WTC11 (cell line): ENCODE data around the gene FGF6. TPM values are rescaled to one million over a fixed set of nuclear protein-coding genes. Genes with fewer than 3 reads are reported as not detected.

Experiments
- ATAC-seq: fragments of 200-7000 bp; cut with Tn5 transposase; 2 replicates; pipeline ENCODE4 v1.10.0; 2021; ENCODE audit warnings: mild to moderate bottlenecking, moderate library complexity
- CTCF ChIA-PET: fragments of 300-600 bp; sonication (Branson Sonifier 250); formaldehyde crosslinking; loops from one replicate; lab custom pipeline; 2021; ENCODE audit warnings: antibody characterized with exemption; lab: Charles Lee
- POLR2A ChIA-PET: fragments of 350-600 bp; sonication (Branson Sonifier 250); formaldehyde crosslinking; loops from one replicate; lab custom pipeline; 2021; ENCODE audit warnings: antibody characterized with exemption; lab: Charles Lee
- DNase-seq: peaks from one replicate; pipeline ENCODE4 v3.0.0; 2021; ENCODE audit warnings: low spot score
- H3K27ac Mint-ChIP-seq: 2 replicates; pipeline ENCODE4 v1.8.0; 2021; ENCODE audit warnings: mixed read lengths
- H3K27me3 Mint-ChIP-seq: 2 replicates; pipeline ENCODE4 v1.8.0; 2021; ENCODE audit warnings: low read depth, mild to moderate bottlenecking, moderate library complexity, mixed read lengths
- H3K36me3 Mint-ChIP-seq: 2 replicates; pipeline ENCODE4 v1.8.0; 2021; ENCODE audit warnings: mixed read lengths
- H3K4me1 Mint-ChIP-seq: 2 replicates; pipeline ENCODE4 v1.8.0; 2022; ENCODE audit warnings: mixed read lengths
- H3K4me3 Mint-ChIP-seq: 2 replicates; pipeline ENCODE4 v1.8.0; 2021; ENCODE audit warnings: mild to moderate bottlenecking, moderate library complexity, mixed read lengths
- H3K9me3 Mint-ChIP-seq: 2 replicates; pipeline ENCODE4 v1.8.0; 2021; ENCODE audit warnings: mixed read lengths
- AFF4 ChIP-seq: sonication (generic); formaldehyde crosslinking; IDR thresholded peaks from 2 replicates; pipeline ENCODE4 v1.8.1; 2023; ENCODE audit warnings: mild to moderate bottlenecking, missing genetic modification reagents, borderline replicate concordance
- CDX4 ChIP-seq: fragments of 250-450 bp; sonication (Bioruptor Pico); IDR thresholded peaks from 2 replicates; pipeline ENCODE4 v1.9.0; 2021; ENCODE audit warnings: moderate library complexity, mild to moderate bottlenecking, inconsistent platforms, borderline replicate concordance
- CREM ChIP-seq: sonication (generic); formaldehyde crosslinking; IDR thresholded peaks from 2 replicates; pipeline ENCODE4 v1.8.1; 2022; ENCODE audit warnings: mild to moderate bottlenecking, missing genetic modification reagents, moderate library complexity
- E2F1 ChIP-seq: sonication (generic); formaldehyde crosslinking; IDR thresholded peaks from 2 replicates; pipeline ENCODE4 v1.8.0; 2022; ENCODE audit warnings: mild to moderate bottlenecking, missing genetic modification reagents
- E2F5 ChIP-seq: sonication (generic); formaldehyde crosslinking; IDR thresholded peaks from 2 replicates; pipeline ENCODE4 v1.8.1; 2022; ENCODE audit warnings: mild to moderate bottlenecking, moderate library complexity, missing genetic modification reagents
- NFATC4 ChIP-seq: fragments of 250-450 bp; sonication (Bioruptor Pico); IDR thresholded peaks from 2 replicates; pipeline ENCODE4 v1.9.0; 2021; ENCODE audit warnings: mild to moderate bottlenecking
- NFE2L1 ChIP-seq: sonication (generic); formaldehyde crosslinking; IDR thresholded peaks from 2 replicates; pipeline ENCODE4 v1.8.1; 2023; ENCODE audit warnings: missing genetic modification reagents
- PRRX2 ChIP-seq: fragments of 250-450 bp; sonication (Bioruptor Pico); IDR thresholded peaks from 2 replicates; pipeline ENCODE4 v1.8.0; 2021; ENCODE audit warnings: mild to moderate bottlenecking
- SOX15 ChIP-seq: fragments of 250-450 bp; sonication (Bioruptor Pico); IDR thresholded peaks from 2 replicates; pipeline ENCODE4 v1.9.0; 2021; ENCODE audit warnings: mild to moderate bottlenecking
- TEAD1 ChIP-seq: sonication (generic); formaldehyde crosslinking; IDR thresholded peaks from 2 replicates; pipeline ENCODE4 v1.8.0; 2022; ENCODE audit warnings: mild to moderate bottlenecking, missing genetic modification reagents
- ZNF219 ChIP-seq: sonication (generic); formaldehyde crosslinking; IDR thresholded peaks from 2 replicates; pipeline ENCODE4 v1.8.0; 2023; ENCODE audit warnings: missing genetic modification reagents, mild to moderate bottlenecking, borderline replicate concordance
- ZNF416 ChIP-seq: fragments of 250-450 bp; sonication (Bioruptor Pico); IDR thresholded peaks from 2 replicates; pipeline ENCODE4 v1.9.0; 2021; ENCODE audit warnings: mild to moderate bottlenecking, inconsistent platforms
- ZNF423 ChIP-seq: fragments of 250-450 bp; sonication (Bioruptor Pico); IDR thresholded peaks from 2 replicates; pipeline ENCODE4 v2.1.2; 2022; ENCODE audit warnings: mild to moderate bottlenecking, moderate library complexity
- total RNA-seq: library from RNA; stranded (reverse); gene quantifications from 3 replicates; pipeline ENCODE4 v1.2.3, GENCODE V29; 2021
- TF ChIP-seq, protein P1 (sequence below): sonication (generic); formaldehyde crosslinking; IDR thresholded peaks from 2 replicates; pipeline ENCODE4 v1.8.1; 2022; ENCODE audit warnings: low read depth, mild to moderate bottlenecking, moderate library complexity, missing genetic modification reagents, borderline replicate concordance
- TF ChIP-seq, protein P2 (sequence below): sonication (generic); formaldehyde crosslinking; IDR thresholded peaks from 2 replicates; pipeline ENCODE4 v1.8.0; 2022; ENCODE audit warnings: mild to moderate bottlenecking, missing genetic modification reagents
- TF ChIP-seq, protein P3 (sequence below): sonication (generic); formaldehyde crosslinking; IDR thresholded peaks from 2 replicates; pipeline ENCODE4 v1.8.1; 2023; ENCODE audit warnings: mild to moderate bottlenecking, missing genetic modification reagents
- TF ChIP-seq, protein P4 (sequence below): fragments of 250-450 bp; sonication (Bioruptor Pico); IDR thresholded peaks from 2 replicates; pipeline ENCODE4 v2.1.2; 2022; ENCODE audit warnings: mild to moderate bottlenecking, moderate library complexity

Gene FGF6
- total RNA-seq, 1 experiment from 2014 or later: not detected

DNA sequence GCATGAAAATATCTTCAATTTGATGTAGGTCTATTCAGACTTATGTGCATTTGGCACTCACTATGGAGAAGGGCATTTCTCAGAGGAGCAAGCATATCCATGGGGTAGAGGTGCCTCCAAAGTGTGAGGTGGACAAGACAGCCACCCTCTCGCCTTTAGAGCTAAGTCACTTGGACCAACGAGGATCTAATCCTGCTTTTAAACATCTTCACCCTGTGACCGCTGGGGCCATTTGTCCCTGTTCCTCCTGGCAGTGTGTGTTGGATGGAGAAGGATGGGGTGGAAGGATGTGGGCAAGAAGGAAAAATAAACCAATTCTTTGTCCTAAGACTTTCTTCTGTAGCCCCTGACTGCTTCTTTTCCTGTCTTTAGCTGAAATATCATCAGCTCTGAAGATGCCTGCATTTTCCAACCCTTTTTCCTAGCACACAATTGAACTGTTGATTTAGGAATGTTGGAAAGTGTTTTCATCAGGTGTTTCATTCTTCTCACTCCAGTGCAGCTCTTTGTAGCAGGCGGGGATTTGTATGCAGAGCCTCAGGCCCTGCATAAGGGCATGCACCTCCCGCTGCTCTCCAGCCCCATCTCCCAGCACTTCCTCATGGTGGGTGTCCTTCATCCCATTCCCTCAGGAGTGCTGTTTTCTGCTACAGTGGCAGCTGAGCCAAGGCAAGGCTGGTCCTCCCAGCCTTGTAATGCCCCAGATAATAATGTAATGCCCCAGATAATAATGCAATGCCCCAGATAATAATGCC is 5.3 kb downstream of the FGF6 start:
- peaks cover 6% of the 10 kb centered on the region; the same call in 1 of the 2 replicates for H3K27me3 Mint-ChIP-seq
- DNase-seq (no peak), ATAC-seq (peak; percentile 50)
- no peaks in the 10 kb centered on the region for H3K36me3 Mint-ChIP-seq
- no peak overlapping the region for H3K4me3 Mint-ChIP-seq
- peak overlapping the region; percentile 50 for H3K27ac Mint-ChIP-seq
- peaks cover 73% of the 10 kb centered on the region for H3K4me1 Mint-ChIP-seq
- no peaks in the 10 kb centered on the region for H3K9me3 Mint-ChIP-seq
- ChIA-PET POLR2A (no interaction called here), CTCF (interaction anchor here (0.7 to 1.0 kb wide), 2 partner anchors 11 to 20 kb away, joined by 3 read pairs; no protein-coding TSS in a partner anchor)
- TF ChIP-seq ZNF423 (CRISPR knock-in tag) (peak; percentile 75), E2F5 (CRISPR knock-in tag) (no peak), AFF4 (CRISPR knock-in tag) (0 out of 2 replicates have a peak, but pooled peaks have one; percentile 38), ZNF219 (CRISPR knock-in tag) (no peak), PRRX2 (CRISPR knock-in tag) (no peak), TEAD1 (CRISPR knock-in tag) (peak; percentile 53; the same call in 1 of the 2 replicates)
- TF ChIP-seq, protein P1, sequence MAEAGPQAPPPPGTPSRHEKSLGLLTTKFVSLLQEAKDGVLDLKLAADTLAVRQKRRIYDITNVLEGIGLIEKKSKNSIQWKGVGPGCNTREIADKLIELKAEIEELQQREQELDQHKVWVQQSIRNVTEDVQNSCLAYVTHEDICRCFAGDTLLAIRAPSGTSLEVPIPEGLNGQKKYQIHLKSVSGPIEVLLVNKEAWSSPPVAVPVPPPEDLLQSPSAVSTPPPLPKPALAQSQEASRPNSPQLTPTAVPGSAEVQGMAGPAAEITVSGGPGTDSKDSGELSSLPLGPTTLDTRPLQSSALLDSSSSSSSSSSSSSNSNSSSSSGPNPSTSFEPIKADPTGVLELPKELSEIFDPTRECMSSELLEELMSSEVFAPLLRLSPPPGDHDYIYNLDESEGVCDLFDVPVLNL (CRISPR knock-in tag): no peak
- TF ChIP-seq, protein P2, sequence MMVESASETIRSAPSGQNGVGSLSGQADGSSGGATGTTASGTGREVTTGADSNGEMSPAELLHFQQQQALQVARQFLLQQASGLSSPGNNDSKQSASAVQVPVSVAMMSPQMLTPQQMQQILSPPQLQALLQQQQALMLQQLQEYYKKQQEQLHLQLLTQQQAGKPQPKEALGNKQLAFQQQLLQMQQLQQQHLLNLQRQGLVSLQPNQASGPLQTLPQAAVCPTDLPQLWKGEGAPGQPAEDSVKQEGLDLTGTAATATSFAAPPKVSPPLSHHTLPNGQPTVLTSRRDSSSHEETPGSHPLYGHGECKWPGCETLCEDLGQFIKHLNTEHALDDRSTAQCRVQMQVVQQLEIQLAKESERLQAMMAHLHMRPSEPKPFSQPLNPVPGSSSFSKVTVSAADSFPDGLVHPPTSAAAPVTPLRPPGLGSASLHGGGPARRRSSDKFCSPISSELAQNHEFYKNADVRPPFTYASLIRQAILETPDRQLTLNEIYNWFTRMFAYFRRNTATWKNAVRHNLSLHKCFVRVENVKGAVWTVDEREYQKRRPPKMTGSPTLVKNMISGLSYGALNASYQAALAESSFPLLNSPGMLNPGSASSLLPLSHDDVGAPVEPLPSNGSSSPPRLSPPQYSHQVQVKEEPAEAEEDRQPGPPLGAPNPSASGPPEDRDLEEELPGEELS (CRISPR knock-in tag): peak; percentile 70; the same call in 1 of the 2 replicates
- TF ChIP-seq, protein P3, sequence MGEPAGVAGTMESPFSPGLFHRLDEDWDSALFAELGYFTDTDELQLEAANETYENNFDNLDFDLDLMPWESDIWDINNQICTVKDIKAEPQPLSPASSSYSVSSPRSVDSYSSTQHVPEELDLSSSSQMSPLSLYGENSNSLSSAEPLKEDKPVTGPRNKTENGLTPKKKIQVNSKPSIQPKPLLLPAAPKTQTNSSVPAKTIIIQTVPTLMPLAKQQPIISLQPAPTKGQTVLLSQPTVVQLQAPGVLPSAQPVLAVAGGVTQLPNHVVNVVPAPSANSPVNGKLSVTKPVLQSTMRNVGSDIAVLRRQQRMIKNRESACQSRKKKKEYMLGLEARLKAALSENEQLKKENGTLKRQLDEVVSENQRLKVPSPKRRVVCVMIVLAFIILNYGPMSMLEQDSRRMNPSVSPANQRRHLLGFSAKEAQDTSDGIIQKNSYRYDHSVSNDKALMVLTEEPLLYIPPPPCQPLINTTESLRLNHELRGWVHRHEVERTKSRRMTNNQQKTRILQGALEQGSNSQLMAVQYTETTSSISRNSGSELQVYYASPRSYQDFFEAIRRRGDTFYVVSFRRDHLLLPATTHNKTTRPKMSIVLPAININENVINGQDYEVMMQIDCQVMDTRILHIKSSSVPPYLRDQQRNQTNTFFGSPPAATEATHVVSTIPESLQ: no peak

DNA sequence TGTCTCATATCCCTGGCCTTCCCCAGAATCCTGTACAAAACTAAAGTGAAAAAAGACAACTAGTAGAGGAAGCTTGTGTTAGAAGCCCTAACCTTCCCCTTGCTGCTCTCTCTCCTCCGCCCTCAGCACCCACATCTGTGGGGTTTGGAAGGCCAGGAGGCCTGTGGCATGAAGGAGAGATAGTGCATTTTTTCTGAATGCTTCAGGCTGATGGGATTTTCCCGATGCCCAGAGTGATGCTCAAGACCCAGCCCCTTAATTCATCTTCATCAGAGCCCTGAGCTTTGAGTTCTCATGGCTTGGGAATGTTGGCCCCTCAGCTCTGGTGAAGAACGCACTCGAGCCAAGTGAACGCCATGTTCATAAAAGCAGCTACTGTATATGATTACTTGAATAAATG is 5.9 kb downstream of the FGF6 start:
- ChIA-PET CTCF (interaction anchor here (0.7 kb wide), 1 partner anchor 19 kb away, joined by 3 read pairs; no protein-coding TSS in a partner anchor), POLR2A (no interaction called here)
- Mint-ChIP-seq H3K36me3 (no peaks in the 10 kb centered on the region), H3K4me3 (no peak overlapping the region), H3K27me3 (peaks cover 6% of the 10 kb centered on the region; the same call in 1 of the 2 replicates), H3K27ac (no peak overlapping the region), H3K4me1 (peaks cover 70% of the 10 kb centered on the region), H3K9me3 (no peaks in the 10 kb centered on the region)
- ATAC-seq: no peak
- no peak for DNase-seq
- TF ChIP-seq CREM (CRISPR knock-in tag): no peak
- no peak for TF ChIP-seq NFE2L1 (CRISPR knock-in tag)
- TF ChIP-seq ZNF416 (CRISPR knock-in tag): no peak
- no peak for TF ChIP-seq CDX4 (CRISPR knock-in tag)
- TF ChIP-seq SOX15 (CRISPR knock-in tag): no peak
- TF ChIP-seq, protein P1 (CRISPR knock-in tag): no peak
- TF ChIP-seq NFATC4: no peak
- TF ChIP-seq E2F1 (CRISPR knock-in tag): no peak
- TF ChIP-seq, protein P4, sequence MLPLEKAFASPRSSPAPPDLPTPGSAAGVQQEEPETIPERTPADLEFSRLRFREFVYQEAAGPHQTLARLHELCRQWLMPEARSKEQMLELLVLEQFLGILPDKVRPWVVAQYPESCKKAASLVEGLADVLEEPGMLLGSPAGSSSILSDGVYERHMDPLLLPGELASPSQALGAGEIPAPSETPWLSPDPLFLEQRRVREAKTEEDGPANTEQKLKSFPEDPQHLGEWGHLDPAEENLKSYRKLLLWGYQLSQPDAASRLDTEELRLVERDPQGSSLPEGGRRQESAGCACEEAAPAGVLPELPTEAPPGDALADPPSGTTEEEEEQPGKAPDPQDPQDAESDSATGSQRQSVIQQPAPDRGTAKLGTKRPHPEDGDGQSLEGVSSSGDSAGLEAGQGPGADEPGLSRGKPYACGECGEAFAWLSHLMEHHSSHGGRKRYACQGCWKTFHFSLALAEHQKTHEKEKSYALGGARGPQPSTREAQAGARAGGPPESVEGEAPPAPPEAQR (CRISPR knock-in tag): no peak
